Suppressor macrophage (primary cell): ENCODE results near the gene TSACC.
A peak's percentile ranks its signal among the peaks of the same experiment; 100 is the strongest.

Experiments
- DNase-seq, 4 experiments: peaks; one replicate each; pipeline ENCODE4 v3.0.0-alpha.2; 2020 to 2022

Gene TSACC

DNA sequence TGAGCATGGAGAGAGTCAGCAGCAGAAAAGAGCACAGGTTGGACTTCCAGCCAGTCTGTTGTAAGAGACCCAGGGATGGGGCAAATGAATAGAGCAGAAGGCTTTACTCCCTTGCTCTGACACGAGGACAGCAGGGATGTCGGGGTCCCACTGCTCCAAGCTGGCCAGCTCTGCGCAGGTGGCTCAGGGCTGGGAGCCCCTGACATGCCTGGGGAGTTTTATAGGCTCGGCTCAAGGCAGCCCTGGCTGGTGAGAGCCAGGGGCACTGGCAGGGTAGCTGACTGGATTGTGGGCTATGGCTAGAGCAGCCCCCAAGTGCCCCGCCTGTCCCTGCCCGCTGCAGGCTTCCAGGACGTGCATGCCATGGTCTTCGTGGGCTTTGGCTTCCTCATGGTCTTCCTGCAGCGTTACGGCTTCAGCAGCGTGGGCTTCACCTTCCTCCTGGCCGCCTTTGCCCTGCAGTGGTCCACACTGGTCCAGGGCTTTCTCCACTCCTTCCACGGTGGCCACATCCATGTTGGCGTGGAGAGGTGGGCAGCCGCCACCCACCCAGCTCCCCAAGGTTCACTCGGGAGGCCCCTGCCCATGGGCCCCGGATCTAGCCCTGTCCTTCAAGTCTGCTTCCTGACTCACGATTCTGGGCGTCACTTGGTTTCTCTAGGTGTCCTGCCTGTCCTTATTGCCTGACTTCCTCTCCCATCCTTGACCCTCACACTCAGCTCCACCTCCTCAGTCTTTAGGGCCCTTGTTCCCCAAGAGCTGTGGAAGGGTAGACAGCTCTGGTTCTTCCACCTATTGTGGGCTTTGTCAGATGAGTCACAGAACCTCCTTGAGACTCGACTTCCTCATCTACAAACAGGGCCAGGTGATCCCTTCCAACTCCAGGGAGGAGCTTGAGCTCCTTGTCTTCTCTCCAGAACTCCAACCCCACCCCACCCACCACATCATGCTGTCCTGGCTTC, 38.9 kb downstream of the TSACC start:
- peak in 2 of 4 experiments; percentile 32 to 34 for DNase-seq

DNA sequence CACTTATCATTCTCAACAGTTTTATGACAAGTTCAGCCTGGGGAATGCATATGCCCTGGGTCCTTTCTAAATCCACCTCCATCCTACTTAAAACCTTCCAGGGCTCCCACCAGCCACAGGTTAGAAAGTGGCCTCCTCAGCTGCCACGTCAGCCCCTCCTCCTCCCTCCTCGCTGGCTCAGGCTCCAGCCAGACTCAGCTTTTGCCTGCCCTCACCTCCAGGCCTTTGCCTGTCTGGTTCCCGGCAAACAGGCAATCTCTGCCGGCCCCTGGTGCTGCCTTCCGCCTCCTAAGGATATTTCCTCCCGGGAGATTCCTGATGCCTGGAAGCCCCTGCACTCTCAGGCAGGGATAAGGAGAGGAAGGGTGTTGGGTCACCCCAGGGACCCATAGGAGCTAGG, 40.2 kb downstream of the TSACC start:
- DNase-seq, result no peak

DNA sequence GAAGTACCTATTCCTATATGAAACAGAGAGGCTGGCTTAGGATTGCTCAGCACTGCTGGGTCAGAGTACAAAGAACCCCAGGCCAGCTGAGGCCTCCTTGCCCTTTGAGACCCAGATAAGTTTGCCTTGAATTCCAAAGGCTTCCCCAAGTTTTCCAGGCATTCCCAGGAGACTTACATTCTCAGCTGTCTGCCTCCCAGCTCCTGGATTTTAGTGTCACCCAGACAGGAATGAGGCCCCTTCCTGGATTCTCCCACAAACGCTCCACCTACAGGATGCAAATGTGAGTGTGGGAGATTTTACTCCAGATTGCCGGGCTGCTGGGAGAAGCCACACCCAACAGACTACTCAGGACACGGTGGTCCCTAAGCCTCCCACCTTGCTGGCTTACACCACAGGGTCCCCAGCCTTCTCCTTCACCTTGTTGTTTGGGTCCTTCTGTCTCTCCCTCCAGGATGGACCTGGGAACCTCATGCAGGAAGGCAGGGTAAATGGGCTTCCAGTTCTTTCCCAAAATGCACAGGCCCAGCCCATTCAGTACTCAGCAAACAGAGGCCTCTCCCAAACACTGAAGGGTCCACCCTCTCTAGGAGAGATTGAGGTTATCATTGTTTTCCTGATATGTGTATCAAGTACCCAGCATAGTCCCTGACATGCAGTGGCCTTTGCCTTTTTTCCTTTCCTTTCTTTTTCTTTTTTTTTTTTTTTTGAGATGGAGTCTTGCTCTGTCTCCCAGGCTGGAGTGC, 41.3 kb downstream of the TSACC start:
- no peak for DNase-seq

DNA sequence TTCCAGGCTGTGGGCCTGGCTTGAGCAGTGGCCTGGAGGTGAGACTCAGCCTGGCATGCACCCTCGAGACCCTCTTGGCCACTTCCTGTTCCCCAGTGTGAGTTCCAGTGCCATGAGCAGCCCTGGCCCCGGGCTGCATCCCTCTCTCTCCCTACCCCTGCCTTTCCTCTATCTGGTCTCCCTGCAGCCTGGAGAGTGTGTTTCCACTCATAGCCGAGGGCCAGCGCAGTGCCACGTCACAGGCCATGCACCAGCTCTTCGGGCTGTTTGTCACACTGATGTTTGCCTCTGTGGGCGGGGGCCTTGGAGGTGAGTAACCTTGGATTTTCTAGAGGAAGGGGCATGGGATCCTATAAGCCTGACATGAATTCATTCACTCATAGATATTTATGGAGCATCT, 44.2 kb downstream of the TSACC start:
- DNase-seq, result no peak

DNA sequence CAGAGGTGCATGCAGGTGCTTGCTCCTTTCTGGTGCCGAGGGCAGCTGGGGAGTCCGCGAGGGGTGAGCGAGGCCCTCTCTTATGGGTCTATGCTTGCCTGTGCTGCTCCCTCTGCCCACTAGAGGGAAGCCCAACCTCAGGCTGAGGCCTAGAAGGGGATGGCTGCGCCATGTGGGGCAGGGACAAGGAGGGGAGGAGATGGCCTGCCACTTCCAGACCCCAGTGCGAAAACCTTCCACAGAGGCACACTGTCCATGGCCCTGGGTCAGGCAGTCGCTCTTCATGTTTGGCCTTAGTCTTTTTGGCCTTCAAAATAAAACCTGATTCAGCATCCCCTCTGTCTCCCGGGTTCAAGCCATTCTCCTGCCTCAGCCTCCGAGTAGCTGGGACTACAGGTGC, 44.7 kb downstream of the TSACC start:
- DNase-seq, result peak; percentile 62 to 77 (median 72)

DNA sequence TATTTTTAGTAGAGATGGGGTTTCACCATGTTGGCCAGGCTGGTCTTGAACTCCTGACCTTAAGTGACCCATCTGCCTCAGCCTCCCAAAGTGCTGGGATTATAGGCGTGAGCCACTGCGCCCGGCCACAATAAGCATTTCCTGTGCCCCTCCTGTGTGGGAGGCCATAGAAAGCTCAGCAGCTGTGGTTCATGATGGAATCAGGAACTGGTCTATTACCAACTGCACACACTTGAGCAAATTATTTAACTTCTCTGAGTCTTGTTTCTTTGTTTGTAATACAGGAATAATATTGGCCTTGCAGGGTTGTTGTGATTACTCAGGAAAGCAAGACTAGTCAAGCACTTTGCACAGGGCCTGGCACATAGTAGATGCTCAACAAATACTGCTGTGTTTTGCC, 45.7 kb downstream of the TSACC start:
- peak; percentile 75 to 88 (median 82) for DNase-seq

DNA sequence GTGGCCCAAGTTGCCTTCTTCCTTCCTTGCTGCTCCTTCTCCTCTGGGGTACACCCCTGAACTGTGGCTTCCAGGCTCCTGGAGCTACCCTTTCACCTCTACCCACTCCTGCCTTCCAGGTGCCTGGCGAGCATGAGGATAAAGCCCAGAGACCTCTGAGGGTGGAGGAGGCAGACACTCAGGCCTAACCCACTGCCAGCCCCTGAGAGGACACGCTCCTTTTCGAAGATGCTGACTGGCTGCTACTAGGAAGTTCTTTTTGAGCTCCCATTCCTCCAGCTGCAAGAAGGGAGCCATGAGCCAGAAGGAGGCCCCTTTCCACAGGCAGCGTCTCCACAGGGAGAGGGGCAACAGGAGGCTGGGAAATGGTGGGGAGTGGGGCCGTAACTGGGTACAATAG, 46.3 kb downstream of the TSACC start:
- no peak for DNase-seq

DNA sequence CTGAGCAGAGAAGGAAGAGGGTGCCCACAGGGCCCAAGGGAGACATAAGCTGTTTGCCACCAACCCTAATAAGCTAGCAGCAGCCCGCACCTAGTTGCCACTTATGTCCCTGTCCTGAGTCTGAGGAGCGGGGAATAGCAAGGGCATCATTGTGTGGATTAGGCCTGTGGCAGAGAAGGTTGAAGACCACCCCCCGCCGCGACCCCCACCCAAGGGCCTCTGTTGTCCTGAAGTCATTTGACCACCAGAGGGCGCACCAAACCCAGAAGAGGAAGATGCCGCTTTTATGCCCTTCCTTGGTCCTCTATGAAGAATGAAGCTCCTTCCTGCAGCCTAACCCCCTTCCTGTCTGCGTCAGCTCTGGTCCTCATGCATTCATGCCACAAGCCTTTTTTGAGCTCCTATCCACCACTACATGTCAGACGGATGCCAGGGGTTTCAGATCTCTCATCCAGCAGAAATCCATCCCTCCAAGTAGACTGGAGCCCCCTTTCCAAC, 47.3 kb downstream of the TSACC start:
- peak; percentile 71 to 84 (median 73) for DNase-seq

DNA sequence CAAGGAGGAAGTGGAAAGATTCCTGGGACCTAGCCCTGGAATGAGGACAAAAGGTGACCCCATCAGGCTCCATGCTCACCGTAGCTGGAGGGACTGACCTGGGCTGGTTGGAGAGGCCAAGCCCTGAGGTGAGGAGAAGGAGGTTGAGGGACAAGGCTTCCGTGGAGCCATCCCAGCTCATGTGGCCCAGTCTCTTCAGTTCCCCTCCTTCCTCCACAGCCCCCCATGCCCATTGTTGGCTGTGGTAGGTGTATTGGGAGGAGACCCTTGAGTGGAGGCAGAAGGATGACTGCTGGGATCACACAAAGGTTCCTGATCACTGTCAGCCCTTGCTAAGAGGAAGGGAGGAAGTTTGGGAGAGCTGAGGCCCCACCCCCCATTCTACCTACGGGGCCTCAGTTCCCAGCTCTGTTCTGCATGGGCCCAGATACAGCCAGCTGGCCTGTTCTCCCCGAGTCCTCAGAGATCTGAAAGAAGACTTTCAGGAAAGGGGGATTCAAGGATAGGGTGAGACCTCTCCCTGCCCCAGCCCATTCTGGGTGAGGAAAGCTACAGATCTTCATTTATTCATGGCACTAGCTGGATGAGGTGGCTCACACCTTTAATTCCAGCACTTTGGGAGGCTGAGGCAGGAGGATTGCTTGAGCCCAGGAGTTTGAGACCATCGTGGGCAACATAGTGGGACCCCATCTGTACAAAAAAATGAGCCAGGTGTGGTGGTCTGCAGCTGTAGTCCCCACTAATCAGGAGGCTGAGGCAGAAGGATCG, 48.0 kb downstream of the TSACC start:
- no peak for DNase-seq

DNA sequence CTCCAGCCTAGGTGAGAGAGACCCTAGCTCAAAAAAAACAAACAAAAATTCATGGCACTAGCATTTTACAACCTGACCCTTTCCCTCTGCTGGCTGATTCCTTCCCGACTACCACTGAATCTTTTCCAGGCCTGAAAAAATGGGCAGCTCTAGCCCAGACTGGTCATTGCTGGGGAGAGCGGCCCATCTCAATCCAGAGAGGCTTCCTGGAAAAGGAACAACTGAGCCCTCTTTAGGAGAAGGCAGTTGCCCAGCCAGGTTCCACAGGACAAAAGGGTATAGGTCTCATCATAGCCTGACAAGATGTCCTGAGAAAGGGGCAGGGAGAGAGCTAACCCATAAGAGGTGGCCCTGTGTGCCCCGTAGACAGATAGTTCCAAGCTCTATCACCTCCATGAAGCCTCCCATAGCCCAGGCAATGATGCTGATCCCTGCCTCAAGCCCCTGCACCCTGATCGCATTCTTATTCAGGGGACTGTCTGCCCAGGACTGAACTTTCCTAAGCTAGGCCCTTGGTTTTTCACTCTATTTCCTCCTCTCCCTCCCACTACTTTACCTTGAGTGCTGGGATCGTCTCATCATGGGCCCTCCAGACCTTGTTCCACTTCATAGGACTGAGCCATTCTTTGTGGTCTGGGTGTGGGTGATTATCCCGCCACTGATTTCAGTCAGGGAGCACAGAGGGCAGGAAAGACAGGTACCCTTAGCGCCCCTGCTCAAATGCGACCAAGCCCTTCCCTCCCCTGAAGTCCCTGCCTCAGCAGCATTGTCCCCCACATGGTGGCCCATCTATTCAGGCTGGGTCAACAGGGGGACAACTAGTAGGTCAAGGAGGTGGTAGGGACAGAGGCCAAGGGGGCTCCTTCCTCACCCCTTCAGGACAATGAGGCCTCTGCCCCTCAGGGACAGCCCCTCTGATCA, 48.9 kb downstream of the TSACC start:
- DNase-seq, result no peak

DNA sequence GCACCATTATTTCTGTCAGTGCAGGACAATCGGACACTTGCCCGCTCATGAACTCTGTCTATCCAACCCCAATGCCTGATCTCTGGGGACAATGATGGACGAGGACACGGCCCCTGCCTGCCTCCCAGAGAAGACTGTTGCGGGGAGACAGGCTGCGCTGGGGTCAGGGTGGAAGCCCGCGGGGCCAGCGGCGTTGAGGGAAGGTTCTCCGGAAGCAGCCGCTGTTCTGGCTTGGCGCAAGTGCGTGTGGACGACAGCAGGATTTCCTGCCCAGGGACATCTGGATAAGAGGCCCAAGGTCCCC, 49.5 kb downstream of the TSACC start:
- DNase-seq, result no peak

DNA sequence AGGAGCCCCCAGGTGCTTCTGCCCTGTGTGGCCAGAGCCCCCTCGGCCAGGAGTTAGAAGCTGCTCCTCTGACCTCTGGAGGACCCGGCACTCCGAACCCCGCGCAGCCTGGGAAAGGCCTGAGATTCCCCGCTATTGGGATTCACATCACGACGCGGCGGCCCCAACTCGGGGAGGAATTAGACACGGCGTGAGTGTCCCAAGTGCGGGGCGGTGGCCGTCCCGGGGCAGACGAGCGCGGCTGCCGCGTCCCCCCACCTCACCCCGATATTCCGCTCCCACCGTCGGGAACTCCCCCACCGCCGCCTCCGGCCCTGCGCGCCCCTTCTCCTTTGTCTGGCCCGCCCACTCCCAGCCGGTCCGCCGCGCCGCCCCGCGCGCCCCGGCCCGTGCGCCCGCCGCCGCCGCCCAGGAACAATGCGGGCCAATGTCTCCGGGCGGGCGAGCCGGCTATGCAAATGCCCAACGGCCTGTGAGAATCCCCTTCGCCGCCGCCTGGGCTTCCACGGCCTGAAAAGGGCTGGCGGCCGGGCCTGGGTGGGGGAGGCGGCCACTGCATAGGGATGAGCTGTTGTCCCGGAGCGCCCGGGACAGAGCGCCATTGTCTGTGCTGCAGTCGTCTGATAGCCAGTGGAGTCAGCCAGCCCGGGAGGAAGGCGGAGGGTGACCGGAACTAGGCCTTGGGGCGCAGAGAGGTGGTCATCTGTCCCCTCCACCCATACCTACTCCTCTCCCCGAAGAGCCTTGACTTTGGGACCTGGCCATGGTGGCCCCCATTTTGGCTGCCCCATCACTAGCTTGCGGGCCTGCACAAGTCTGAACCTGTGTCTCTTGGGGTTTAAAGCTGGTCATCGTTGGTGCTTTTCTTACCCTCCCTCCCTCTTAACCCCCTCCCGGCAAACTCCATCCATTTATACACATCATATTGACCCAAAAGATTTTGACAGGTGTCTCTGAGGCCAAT, 50.1 kb downstream of the TSACC start:
- DNase-seq, result no peak

DNA sequence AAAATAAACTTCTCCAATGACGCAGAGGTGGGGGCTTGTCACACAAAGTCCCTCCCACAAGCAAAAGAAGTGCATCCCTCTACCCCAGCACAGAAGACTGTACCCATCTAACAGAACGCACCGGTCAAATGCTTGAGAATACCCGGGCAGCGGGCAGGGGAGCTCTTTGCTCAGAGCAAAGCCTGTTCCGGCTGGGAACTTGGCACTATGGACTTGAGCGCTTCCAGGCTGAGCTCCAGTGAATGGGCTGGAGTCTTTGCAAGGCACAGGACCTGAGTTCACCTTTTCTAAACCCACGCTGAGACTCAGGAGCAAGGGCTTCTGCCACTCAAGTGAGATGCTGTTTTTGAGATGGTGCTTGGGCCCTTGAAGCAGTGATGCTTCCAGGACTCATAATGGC, 51.0 kb downstream of the TSACC start:
- no peak for DNase-seq

DNA sequence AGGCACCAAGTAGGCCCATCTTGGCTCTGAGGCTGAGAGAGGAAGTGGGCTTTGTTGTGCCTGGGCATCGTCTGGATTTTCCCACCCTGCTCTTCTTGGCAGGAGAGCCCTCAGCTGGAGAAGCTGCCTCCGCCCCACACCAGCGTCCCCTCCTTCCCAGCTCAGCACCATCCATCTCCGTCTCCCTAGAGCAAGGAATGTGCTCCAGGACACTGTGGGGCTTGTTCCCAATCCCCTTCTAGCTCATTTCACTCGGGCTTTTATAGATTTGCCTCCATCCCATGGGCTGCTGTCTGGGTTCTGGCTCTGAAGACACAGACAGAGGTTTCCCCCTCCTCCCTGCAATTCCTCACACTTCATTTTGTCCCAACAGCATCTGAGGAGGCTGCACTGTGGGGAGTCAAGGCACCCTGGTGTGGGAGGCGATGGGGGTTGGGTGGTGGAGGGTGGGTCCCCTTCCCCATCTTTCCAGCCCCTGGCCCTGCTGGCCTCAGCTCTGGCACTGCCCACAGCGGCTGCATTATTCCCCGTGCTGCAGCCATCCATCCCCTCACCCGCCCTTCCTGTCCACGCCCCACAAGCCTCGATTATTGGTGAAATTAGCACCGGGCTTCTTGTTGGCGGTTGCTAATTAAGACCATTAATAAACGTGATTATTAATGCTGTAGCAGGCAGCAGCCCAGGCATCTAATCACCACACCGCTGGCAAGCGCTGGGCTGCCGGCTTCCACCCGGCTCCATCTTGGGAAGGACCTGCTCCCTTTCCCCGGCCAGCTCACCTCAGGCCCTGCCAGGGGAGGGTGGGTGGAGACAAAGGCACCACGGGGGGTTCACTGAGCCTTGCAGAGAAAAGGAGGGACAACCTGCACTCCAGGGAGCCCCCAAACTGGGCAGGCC, 52.4 kb downstream of the TSACC start:
- no peak for DNase-seq

DNA sequence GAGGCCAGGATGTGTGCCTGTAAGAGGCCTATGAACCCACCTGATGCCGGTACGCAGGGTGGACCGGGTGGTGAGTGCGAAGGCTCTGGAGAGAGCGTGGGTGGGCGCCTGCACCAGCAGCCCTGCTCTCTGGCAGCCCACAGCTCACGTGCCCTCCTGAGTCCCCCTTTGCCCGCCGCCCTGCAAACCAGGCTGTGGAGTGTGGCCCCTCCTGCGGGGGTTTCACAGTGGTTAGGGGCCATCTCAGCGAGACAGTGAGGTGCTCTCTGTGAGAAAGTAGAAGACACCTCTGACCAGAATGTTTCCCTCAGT, 53.0 kb downstream of the TSACC start:
- DNase-seq, result no peak

DNA sequence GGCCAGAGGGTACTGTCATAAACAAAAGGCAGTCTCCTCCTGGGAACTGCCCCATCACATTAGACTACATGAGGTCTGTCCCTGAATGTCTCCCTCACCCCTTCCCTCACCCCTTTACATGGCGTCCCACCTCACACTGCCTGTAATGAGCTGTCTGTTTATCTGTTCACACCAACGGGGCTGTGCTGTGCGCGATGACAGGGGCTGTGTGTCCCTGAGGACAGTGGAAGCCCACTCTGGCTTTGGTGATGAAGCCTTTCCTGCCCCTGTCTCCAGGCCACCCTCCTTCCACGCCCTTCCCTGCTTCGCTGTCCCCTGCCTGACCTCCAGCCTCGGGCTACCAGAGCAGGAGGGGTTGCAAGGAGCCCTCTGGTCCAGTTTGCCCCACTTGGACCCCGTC, 53.4 kb downstream of the TSACC start:
- DNase-seq, result no peak

DNA sequence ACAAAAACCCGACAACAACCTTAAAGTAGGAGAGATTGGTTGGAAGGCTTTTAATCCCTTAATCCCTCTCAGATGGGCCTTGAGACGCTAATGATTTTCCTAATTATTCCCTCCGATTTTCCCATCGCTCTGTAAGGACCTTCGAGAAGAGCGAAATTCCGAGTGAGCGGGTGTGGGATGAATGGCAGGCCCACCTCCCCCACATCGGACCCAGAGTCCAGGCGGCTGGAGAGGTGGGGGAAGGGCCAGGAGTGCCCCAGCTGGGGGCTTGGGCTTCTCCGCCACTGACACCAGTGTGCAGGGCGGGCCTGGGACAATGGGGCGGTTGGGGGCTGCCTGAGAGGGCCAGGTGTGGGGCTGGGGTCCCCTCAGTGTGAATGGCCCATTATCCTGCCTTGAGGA, 54.1 kb downstream of the TSACC start:
- DNase-seq, result no peak

DNA sequence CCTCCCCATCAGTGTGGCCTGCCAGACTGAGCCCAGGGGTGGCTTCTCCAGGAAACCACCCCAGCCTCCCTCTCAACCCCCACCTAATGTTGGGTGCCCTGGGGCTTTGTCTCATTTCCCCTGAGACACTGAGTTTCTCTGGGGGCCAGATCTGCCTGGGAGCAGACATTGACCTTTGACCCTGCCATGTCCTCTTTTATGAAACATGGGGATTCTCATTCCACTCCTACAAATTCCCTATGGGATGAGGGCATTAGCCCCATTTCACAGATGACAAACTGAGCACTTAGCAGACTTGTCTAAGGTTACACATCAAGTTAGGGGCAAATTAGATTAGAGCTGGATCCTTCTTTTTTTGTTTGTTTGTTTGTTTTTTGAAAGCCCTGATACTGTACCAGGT, 54.8 kb downstream of the TSACC start:
- no peak for DNase-seq

DNA sequence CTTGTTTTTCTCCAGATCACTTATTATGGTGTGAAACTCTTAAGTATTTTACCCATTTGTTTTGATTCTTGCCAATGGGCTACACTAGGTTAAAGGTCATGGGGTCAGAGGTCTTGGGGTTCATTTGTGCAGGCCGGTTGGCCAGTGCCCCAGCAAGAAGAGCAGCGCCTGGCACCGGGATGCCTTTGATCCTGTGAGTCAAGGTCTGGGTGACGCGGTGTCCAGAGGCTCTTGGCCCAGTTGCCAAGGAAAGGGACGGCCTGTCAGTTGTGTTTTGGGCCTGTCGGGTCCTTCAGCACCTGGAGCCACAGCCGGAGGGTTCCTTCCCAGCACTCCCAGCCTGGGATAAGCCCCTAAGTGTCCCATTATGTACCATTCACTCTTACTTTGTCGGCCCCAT, 55.8 kb downstream of the TSACC start:
- DNase-seq, result no peak
